Medulla oblongata (tissue), 1 donor: ENCODE results near the gene LSM2.

ENCODE experiments used
- DNase-seq: peaks from one replicate; pipeline ENCODE4 v3.0.0-alpha.2; 2015; ENCODE audit errors: extremely low spot score

LSM2 gene

DNA sequence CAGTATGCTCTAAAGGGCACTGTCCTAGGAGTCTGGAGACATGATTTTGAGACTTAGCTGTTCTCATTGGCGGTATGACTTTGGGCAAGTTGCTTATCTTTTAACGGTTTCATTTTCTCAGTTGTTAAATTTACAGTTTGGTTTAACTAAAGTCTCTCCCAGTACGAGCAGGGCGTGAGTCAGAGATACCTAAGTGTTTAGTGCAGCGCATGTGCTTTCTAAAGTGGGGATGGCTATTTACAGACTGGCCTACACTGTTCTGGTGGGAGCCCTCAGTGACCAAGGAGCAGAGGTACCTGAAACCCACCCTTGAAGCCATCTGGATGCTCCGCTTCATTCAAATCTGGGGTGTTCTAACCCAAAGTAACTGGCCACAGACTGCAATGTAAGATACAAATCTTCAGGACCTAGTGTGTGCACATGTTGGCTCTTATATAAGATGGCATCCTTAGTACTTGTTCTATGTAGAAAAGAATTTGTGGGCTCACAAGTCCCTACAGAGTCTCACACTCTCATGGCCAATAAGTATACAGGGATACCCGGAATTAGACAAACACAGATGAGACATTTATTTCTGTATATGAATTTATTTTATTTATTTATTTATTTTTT, 56.2 kb downstream of the LSM2 start:
- no peak for DNase-seq

DNA sequence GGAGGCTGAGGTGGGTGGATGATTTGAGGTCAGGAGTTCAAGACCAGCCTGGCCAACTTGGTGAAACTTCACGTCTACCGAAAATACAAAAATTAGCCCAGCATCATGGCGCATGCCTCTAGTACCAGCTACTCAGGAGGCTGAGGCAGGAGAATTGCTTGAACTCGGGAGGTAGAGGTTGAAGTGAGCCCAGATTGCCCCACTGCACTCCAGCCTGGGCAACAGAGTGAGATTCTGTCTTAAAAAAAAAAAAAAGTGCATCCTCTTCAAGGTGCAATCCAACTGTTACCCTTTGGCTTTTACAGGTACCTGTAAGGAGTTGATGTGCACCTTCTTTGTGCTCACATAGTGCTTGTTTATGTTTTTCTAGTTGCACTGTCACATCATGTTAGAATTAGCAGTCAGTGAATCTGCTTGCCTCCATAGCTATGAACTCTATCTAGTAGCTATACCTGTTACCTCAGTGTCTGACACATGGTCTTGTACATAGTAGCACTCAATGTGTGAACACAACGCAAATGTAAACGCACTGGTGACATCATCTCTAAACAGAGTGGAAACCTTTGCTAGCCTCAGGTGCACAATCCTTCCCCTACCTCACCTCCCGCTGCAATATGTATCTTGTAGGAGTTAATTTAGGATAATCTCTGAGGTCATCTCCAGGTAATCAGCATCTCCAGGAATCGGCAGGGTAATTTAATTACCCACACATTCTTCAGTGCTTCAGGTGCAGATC, 57.3 kb downstream of the LSM2 start:
- no peak for DNase-seq
